Measurements from ENCODE around the gene RUBCN.

Gene RUBCN

DNA sequence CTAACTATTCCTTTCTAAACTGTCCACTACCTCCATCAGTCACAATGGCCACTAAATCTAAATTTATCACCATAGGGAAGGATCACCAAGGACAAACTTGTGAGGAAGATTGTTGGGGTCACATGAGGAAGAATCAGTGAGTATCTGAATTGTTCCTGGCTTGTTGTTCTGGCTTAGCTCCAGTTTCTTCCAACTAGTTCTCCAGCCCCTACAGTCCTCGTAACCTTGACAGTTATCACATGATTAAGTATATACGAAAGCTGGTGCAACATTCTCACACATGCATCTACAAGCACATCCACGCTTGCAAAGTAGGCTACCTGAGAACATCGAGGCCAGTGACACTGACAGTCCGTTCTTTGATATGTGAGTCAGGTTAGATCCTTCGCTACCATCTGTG is 46.0 kb downstream of the RUBCN start:
- TF ChIP-seq, protein P1, sequence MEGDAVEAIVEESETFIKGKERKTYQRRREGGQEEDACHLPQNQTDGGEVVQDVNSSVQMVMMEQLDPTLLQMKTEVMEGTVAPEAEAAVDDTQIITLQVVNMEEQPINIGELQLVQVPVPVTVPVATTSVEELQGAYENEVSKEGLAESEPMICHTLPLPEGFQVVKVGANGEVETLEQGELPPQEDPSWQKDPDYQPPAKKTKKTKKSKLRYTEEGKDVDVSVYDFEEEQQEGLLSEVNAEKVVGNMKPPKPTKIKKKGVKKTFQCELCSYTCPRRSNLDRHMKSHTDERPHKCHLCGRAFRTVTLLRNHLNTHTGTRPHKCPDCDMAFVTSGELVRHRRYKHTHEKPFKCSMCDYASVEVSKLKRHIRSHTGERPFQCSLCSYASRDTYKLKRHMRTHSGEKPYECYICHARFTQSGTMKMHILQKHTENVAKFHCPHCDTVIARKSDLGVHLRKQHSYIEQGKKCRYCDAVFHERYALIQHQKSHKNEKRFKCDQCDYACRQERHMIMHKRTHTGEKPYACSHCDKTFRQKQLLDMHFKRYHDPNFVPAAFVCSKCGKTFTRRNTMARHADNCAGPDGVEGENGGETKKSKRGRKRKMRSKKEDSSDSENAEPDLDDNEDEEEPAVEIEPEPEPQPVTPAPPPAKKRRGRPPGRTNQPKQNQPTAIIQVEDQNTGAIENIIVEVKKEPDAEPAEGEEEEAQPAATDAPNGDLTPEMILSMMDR (IDR thresholded peaks at IDR 0.05; ENCODE audit: insufficient read depth, low read depth, low read length, missing control alignments), result no peak
- DNase-seq (ENCODE audit: low read depth), result no peak
- no peak overlapping the region for H3K4me3 ChIP-seq (ENCODE audit: low read length)

DNA sequence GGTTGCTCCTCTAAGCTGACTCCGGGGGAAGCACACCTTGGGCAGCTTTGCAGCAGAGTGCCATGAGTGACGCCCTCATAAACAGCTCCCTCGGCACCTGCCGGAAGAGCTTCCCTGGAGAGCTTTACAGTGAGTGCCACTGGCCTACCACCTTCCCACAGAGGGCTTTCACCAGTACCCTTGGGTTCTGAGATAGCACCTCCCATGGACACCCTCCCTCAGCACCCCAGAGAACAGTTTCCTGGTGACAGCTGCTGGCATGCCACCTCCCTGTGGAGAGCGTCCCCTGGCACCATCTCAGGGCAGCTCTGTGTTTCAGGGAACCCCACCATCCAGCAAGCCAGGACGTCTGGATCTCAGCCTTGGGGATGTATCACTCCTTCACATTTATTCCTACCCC is 49.1 kb downstream of the RUBCN start:
- no peak overlapping the region for H3K4me3 ChIP-seq (ENCODE audit: low read length)
- TF ChIP-seq, protein P1 (IDR thresholded peaks at IDR 0.05; ENCODE audit: insufficient read depth, low read depth, low read length, missing control alignments), result no peak
- no peak for DNase-seq (ENCODE audit: low read depth)

DNA sequence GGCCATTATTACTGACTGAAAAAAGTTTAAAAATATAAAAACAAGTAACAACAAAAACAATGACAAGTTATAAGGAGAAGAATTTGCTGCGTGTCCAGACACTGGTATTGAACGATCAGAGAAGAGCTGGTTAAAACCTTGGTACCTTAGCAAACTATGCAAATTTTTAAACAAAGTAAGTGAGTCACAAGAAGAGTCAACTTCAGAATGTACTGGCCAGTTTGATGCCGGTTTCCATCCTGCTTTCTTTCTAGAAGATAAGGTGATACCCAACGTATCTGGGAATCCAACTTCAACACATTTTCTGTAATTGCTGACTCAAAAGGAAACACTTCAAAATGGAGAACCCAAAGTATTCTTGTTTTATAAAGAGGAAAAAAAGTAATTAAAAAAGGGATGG is 49.8 kb downstream of the RUBCN start:
- TF ChIP-seq, protein P1 (IDR thresholded peaks at IDR 0.05; ENCODE audit: insufficient read depth, low read depth, low read length, missing control alignments), result no peak
- DNase-seq (ENCODE audit: low read depth), result no peak
- no peak overlapping the region for H3K4me3 ChIP-seq (ENCODE audit: low read length)

DNA sequence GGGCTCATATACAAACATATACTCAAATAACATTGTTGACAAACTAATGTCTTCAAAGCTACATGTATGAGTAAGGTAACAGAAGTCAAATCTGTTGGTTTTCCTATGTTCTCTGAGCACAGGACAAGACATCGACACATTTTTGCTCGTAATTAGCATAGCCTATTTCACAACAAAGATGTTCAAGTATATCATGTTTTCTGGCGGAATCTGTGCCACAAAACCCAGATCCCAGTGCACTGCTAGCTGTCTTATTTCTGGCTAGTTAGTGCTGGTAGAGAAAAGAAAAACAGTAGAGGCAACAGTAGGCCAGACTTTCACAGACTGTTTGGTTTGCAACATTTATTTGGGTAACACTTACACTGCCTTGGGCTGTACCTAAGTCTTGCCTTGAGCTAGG is 51.2 kb downstream of the RUBCN start:
- DNase-seq (ENCODE audit: low read depth), result no peak
- no peak overlapping the region for H3K4me3 ChIP-seq (ENCODE audit: low read length)
- TF ChIP-seq, protein P1 (IDR thresholded peaks at IDR 0.05; ENCODE audit: insufficient read depth, low read depth, low read length, missing control alignments), result no peak

DNA sequence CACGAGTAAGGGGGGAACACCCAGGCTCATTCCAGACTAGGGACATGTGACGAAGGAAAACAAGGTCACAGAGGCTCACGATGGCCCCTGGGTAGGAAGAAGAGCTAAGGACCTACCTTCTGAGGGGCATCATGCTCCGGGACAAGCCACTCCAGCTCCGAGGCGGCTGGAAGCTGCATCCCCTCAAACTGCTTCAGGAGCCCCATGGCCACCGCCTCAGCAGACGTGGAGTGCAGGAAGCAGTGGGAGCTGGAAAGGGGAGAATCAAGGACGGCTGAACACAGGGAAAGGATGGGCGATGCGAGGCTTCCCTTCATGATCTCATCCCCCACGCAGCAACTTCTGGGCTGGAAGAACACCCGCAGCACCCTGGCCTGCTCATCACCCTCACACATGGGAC is 53.5 kb downstream of the RUBCN start:
- TF ChIP-seq, protein P1 (IDR thresholded peaks at IDR 0.05; ENCODE audit: insufficient read depth, low read depth, low read length, missing control alignments), result no peak
- no peak for DNase-seq (ENCODE audit: low read depth)

GRCh38 chr3:197682713-197683112 is 54.0 kb downstream of the RUBCN start:
- TF ChIP-seq, protein P1 (IDR thresholded peaks at IDR 0.05; ENCODE audit: insufficient read depth, low read depth, low read length, missing control alignments), result no peak
- no peak overlapping the region for H3K4me3 ChIP-seq (ENCODE audit: low read length)
- no peak for DNase-seq (ENCODE audit: low read depth)

More for the DNA sequence above, 53.5 kb downstream of the RUBCN start:
- no peak overlapping the region for H3K4me3 ChIP-seq (ENCODE audit: low read length)

DNA sequence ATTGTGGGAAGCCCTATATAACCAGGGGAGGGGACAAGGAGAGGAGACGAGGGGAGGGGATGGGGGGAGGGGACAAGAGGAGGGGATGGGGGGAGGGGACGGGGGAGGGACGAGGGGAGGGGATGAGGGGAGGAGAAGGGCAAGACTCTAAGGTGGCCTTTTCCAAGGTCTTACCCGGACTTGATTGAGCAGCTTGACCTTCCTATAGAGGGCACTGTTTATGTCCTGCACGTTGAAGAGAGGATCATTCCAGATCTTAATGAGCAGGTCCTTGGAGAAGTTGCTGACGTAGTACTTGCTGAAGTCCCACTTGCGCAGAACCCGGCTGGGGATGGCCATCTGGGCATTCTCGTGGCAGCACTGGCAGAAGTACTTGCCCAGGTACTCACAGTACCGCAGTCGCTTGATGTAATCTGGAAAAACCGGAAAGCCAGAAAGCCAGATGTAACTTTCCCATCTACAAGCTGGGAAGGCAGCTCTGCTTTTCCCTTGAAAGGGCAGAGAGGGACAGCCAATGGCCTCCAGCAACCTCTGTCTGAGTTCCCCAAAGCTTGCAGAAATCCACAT is 55.7 kb downstream of the RUBCN start:
- no peak for DNase-seq (ENCODE audit: low read depth)
- H3K4me3 ChIP-seq (ENCODE audit: low read length), result no peak overlapping the region
- TF ChIP-seq, protein P1 (IDR thresholded peaks at IDR 0.05; ENCODE audit: insufficient read depth, low read depth, low read length, missing control alignments), result no peak
